Measurements from ENCODE around the gene COG1.

- no peak for TF ChIP-seq CTCF (IDR thresholded peaks at IDR 0.05; ENCODE audit: low read length)
- TF ChIP-seq EZH2 (IDR thresholded peaks at IDR 0.05; ENCODE audit: borderline replicate concordance, low read length): no peak
These were observed 63.4 kb downstream of the COG1 start for GRCh38 chr17:73256220-73256619.

All from OCI-LY1 (cell line).